Activated CD4-positive, CD25-positive, alpha-beta regulatory T cell treated with anti-CD3 and anti-CD28 coated beads, Interleukin-2, amount 50 U/mL, for 16 hours (primary cell): ENCODE measurements around the gene PLCB3.

ENCODE experiments used
- DNase-seq: peaks from one replicate; pipeline ENCODE4 v3.0.0-alpha.2; 2020; ENCODE audit warnings: low read depth, low spot score

Gene PLCB3

DNA sequence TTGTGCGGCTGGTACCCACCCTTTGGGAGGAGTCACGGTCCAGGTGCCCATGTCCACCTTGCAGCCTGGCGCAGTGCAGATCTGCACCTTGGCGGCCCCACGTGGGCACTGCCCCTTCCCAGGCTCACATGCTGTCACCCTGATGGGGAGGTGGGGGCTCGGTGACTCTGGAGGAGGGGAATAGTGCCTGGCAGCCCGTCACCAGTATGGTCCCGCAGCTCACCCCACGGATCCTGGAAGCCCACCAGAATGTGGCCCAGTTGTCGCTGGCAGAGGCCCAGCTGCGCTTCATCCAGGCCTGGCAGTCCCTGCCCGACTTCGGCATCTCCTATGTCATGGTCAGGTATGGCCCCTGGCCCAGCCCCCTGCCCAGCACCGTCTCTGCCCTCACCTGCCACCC lies 30.5 kb upstream of the PLCB3 start:
- no peak for DNase-seq

GRCh38 chr11:64222651-64223000 lies 28.7 kb upstream of the PLCB3 start:
- DNase-seq: no peak

DNA sequence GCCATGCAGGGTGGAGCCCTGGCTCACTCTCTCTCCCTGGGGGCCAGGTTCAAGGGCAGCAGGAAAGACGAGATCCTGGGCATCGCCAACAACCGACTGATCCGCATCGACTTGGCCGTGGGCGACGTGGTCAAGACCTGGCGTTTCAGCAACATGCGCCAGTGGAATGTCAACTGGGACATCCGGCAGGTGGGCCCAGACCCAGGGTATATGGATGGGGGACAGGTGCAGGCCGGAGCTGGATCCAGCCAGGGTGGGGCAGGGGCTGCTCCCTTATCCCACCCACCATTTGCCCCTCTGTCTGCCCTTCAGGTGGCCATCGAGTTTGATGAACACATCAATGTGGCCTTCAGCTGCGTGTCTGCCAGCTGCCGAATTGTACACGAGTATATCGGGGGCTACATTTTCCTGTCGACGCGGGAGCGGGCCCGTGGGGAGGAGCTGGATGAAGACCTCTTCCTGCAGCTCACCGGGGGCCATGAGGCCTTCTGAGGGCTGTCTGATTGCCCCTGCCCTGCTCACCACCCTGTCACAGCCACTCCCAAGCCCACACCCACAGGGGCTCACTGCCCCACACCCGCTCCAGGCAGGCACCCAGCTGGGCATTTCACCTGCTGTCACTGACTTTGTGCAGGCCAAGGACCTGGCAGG lies 28.2 kb upstream of the PLCB3 start:
- no peak for DNase-seq

DNA sequence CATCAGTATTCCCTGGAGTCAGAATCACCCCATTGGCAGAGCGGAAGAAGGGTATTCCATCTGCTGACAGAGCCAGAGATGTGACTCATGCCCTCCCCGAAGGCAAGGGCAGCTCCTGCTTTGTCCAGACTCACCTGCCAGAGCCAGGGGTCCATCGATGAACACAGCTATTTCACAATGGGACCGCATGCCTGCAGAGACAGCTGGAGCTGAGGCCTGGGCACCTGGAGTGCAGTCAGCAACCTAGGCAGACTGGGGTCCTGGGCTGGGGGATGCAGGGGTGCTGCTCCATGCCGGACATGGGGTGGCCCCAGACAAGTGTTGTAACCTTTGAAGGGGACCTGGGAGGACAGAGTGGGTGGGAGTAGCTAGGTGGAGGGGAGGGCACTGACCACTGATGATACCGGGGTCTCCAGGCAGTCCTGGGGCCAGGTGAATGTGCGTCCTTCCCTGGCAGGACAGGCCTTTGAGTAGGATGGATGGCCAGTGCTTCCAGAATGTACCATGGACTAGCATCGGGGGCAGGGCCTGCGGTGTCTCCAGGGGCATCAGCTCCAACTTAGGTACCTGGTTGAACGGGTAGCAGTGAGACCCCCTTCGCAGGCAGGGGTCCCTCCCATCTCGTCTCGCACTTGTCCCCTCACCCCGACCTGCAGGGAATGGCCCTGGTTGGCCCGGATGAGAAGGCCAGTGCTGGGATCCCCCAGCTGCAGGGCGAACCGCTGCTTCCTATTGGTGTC lies 27.0 kb upstream of the PLCB3 start:
- no peak for DNase-seq

- DNase-seq: no peak
Measured at GRCh38 chr11:64224891-64225607, 26.3 kb upstream of the PLCB3 start.

GRCh38 chr11:64225608-64226506 lies 25.5 kb upstream of the PLCB3 start, which contains the start of the genes NUDT22 and TRPT1:
NUDT22 (plus strand) TSS chr11:64226274; CDS start chr11:64226653, 379 bp downstream.
TRPT1 (minus strand) TSS chr11:64226186; CDS start chr11:64225860, 326 bp downstream.
- peak; percentile 86 for DNase-seq

GRCh38 chr11:64226507-64227051 lies 24.8 kb upstream of the PLCB3 start:
- DNase-seq: no peak

DNA sequence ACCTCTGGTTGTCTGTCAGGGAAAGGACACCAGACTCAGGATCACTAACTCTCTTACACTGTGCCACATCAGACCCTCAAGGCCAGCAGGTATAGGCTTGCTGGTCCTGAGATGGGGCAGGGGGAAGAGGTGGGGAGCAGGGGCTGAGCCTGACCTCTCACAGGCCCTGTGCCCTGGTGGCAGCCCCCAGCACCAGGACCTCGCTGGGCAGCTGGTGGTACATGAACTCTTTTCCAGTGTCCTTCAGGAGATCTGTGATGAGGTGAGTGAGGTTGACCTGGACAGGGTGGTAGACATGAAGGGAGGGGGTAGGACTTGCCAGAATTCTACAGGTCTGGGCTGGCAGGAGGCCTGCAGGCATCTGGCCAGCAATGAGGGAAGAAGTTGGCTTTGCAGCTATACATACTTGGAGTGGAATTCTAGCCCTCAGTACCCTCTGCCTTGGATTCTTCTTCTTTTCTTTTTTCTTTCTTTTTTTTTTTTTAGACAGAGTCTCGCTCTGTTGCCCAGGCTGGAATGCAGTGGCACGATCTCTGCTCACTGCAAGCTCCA lies 23.8 kb upstream of the PLCB3 start:
- DNase-seq: no peak

- DNase-seq: no peak
Measured at GRCh38 chr11:64229090-64229743, 22.1 kb upstream of the PLCB3 start.

DNA sequence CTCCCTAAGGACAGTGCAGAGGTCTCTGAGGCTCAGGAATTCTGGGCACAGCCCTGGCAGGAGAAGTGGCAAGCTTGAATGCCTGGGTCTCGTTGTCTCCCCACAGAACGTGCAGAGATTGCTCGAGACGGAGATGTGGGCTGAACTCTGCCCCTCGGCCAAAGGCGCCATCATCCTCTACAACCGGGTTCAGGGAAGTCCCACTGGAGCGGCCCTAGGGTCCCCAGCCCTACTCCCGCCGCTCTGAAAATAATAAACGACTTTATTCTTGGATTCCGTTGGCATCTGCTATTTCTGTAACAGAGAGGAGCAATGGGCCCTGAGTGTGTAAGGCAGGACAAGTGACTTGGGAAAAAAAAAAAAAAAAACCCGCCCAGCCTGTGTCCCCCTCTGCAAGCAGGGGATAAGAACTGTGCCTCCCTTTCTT lies 21.6 kb upstream of the PLCB3 start:
- DNase-seq: no peak

- DNase-seq: peak; percentile 79
Measured at GRCh38 chr11:64230171-64230984, 21.0 kb upstream of the PLCB3 start, which contains the start of gene DNAJC4. DNAJC4 (plus strand) TSS chr11:64230548; CDS start chr11:64230855, 307 bp downstream.

DNA sequence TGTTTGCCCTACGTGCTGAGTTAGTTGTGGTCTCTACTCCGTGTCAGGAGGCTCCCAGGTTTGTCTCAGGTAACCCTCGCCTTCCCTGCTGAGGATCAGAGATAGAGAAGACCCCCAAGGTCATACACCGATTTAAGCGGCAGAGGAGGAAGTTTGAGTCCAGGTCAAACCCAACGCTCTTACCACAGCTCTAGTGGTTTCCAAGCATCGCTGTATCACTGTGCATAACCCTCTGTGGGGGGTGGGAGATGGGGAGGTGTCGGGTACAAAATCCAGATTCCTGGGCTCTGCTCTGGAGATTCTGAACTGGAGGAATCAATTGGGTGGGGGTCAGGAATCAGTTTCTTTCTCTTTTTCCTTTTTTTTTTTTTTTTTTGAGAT lies 20.4 kb upstream of the PLCB3 start:
- no peak for DNase-seq

DNA sequence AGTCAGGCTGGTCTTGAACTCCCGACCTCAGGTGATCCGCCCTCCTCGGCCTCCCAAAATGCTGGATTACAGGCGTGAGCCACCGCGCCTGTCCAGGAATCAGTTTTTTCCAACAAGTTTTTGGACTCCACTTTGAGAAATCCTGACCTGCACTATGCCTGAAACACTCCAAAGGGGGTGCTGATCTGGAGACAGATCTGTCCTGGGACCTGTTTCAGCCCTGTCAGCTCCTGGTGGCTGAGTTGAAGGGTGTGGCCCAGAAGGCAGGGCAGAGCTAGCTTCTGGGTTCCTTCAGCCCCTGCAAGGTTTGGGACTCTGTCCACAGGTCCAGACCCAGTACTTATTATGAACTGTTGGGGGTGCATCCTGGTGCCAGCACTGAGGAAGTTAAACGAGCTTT lies 19.8 kb upstream of the PLCB3 start:
- no peak for DNase-seq

DNA sequence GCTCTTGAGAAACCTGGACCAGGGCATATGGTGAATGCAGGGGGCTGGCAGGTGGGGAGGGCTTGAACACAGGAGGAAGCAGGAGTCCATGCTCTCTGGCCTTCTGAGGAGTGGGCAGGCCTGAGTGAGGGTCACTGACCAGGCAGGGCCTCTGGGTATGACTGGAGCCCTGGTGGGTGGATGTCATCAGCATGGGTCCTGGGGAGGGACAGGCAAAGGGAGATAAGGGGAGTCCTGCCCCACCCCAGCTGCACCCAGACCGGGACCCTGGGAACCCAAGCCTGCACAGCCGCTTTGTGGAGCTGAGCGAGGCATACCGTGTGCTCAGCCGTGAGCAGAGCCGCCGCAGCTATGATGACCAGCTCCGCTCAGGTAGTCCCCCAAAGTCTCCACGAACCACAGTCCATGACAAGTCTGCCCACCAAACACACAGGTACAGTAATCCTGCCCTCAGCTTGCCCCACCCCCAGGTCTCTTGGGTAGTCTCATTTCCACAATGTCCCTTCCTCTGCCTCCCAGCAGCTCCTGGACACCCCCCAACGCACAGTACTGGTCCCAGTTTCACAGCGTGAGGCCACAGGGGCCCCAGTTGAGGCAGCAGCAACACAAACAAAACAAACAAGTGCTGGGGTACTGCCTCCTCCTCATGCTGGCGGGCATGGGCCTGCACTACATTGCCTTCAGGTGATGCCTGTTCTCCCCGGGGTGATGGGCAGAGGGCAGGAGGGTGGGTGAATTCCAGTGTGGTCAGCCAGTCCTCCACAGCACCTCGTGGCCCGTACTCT lies 19.0 kb upstream of the PLCB3 start:
- no peak for DNase-seq

GRCh38 chr11:64232967-64233315 lies 18.4 kb upstream of the PLCB3 start:
- no peak for DNase-seq

GRCh38 chr11:64233913-64234586 lies 17.3 kb upstream of the PLCB3 start, which contains the start of gene VEGFB:
VEGFB (plus strand) TSS chr11:64234584; CDS start chr11:64234834, 250 bp downstream.
- peak; percentile 44 for DNase-seq

GRCh38 chr11:64234647-64235379 lies 16.5 kb upstream of the PLCB3 start:
- no peak for DNase-seq
